Fibroblast of lung (primary cell): Measurements from ENCODE around the gene CLCN4.

ENCODE experiments used
- EZH2 ChIP-seq: IDR thresholded peaks from 2 replicates; pipeline ENCODE4 v1.5.1; 2012; ENCODE audit warnings: low read length, control low read depth, mild to moderate bottlenecking; ENCODE audit errors: missing control alignments
- TF ChIP-seq, protein P1 (sequence below), 2 donors: IDR thresholded peaks in 1 of 2; conservative IDR thresholded peaks in 1 of 2; 1 replicate in 1 of 2; 2 replicates in 1 of 2; pipeline ENCODE4 v1.5.1; 2011 to 2012; ENCODE audit warnings: low read length in 2 of 2, control low read depth in 1 of 2, inconsistent platforms in 1 of 2, low read depth in 1 of 2, mild to moderate bottlenecking in 1 of 2

DNA sequence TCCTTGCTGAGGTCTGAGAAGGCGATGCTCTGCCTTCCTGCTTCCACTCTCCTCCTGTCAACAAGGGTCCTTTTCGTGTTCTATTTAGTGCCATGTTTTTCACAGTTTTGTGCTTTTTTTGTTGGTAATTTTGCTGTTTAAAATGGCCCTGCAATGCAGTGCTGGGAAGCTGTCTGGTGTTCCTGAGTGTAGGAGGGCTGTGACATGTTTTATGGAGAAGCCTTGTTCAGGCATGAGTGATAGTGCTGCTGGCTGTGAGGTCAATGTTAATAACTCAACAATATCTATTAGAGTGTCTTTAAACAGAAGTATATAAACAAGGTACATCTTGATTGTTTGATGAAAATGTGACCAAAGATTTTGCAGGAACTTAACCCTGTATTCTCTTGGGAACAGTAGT, 27.6 kb downstream of the CLCN4 start:
- TF ChIP-seq, protein P1, sequence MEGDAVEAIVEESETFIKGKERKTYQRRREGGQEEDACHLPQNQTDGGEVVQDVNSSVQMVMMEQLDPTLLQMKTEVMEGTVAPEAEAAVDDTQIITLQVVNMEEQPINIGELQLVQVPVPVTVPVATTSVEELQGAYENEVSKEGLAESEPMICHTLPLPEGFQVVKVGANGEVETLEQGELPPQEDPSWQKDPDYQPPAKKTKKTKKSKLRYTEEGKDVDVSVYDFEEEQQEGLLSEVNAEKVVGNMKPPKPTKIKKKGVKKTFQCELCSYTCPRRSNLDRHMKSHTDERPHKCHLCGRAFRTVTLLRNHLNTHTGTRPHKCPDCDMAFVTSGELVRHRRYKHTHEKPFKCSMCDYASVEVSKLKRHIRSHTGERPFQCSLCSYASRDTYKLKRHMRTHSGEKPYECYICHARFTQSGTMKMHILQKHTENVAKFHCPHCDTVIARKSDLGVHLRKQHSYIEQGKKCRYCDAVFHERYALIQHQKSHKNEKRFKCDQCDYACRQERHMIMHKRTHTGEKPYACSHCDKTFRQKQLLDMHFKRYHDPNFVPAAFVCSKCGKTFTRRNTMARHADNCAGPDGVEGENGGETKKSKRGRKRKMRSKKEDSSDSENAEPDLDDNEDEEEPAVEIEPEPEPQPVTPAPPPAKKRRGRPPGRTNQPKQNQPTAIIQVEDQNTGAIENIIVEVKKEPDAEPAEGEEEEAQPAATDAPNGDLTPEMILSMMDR (conservative IDR thresholded peaks at IDR 0.05 in 1 of 2, IDR thresholded peaks at IDR 0.05 in 1 of 2; ENCODE audit: low read depth in 1 of 2, low read length in 2 of 2) = no peak
- TF ChIP-seq EZH2 = no peak
